ENCODE data around the gene IFNE. TPM values are rescaled to one million over a fixed set of nuclear protein-coding genes. Genes with fewer than 3 reads are reported as not detected.
A peak's percentile ranks its signal among the peaks of the same experiment; 100 is the strongest.

IFNE gene
- total and polyA plus RNA-seq, 8 donors = 0.73 to 2.9 (median 1.8) TPM; not detected in 5

- Histone ChIP-seq H3K4me3 (no peak overlapping the region), H3K27me3 (no peaks in the 10 kb centered on the region), H3K4me1 (peaks cover 0 to 28% (median 7%) of the 10 kb centered on the region in 4 donors), H3K9me3 (no peaks in the 10 kb centered on the region), H3K36me3 (no peaks in the 10 kb centered on the region), H3K27ac (no peak overlapping the region)
- no peak for DNase-seq
- intact Hi-C loops (cut with DNase I; ENCODE audit: low total_unique reads) = loop anchor here (10.0 kb wide), 1 partner anchor 90 kb away; no protein-coding TSS in a partner anchor
- TF ChIP-seq POLR2AphosphoS5 (IDR thresholded peaks at IDR 0.05) = no peak
- no peak for TF ChIP-seq POLR2A (IDR thresholded peaks at IDR 0.05)
- no peak for TF ChIP-seq EP300 (IDR thresholded peaks at IDR 0.05)
- no peak for TF ChIP-seq CTCF (IDR thresholded peaks at IDR 0.05)
Observed at GRCh38 chr9:21504894-21505293, 22.8 kb upstream of the IFNE start.

- TF ChIP-seq EP300 (IDR thresholded peaks at IDR 0.05) (no peak), POLR2AphosphoS5 (IDR thresholded peaks at IDR 0.05) (no peak), POLR2A (IDR thresholded peaks at IDR 0.05) (no peak), CTCF (IDR thresholded peaks at IDR 0.05) (no peak)
- Histone ChIP-seq H3K4me1 (peaks cover 0 to 28% (median 9%) of the 10 kb centered on the region in 4 donors), H3K4me3 (no peak overlapping the region), H3K27ac (no peak overlapping the region), H3K9me3 (no peaks in the 10 kb centered on the region), H3K27me3 (no peaks in the 10 kb centered on the region), H3K36me3 (no peaks in the 10 kb centered on the region)
- no peak for DNase-seq
- 72 to 89% (median 82%) methylated on average over 2 of the region's 2 CpGs for WGBS, 5 donors
- intact Hi-C loops (cut with DNase I; ENCODE audit: low total_unique reads) = loop anchor here (10.0 kb wide), 1 partner anchor 91 kb away; no protein-coding TSS in a partner anchor
Observed at GRCh38 chr9:21504113-21504512, 22.0 kb upstream of the IFNE start.

DNA sequence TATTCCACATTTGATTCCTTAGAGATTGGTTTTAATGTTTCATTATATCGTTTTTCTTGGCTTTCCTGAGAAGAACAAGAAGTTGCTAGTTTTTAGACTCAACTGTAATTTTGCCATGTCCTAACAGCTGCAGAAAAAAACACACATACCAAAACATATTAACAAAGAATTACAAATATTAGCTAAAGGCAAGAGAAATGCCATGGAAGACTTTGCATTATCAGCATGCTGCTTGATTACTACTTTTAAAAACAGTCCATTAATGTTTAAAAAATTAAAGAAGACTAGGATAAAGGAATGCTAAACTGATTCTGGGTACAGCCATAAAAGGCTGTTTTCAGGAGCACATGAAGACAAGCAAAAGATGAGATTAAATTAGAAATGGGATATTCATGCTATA is 20.5 kb upstream of the IFNE start:
- H3K27me3 ChIP-seq = no peaks in the 10 kb centered on the region
- peaks cover 0 to 24% (median 9%) of the 10 kb centered on the region in 4 donors for H3K4me1 ChIP-seq
- no peak overlapping the region for H3K27ac ChIP-seq
- no peaks in the 10 kb centered on the region for H3K36me3 ChIP-seq
- intact Hi-C loops (cut with DNase I; ENCODE audit: low total_unique reads) = loop anchor here (10.0 kb wide), 1 partner anchor 92 kb away; no protein-coding TSS in a partner anchor
- no peak for TF ChIP-seq CTCF (IDR thresholded peaks at IDR 0.05)
- TF ChIP-seq POLR2AphosphoS5 (IDR thresholded peaks at IDR 0.05) = no peak
- 49 to 61% (median 52%) methylated on average over 1 of the region's 1 CpG for WGBS, 5 donors
- no peak overlapping the region for H3K4me3 ChIP-seq
- no peaks in the 10 kb centered on the region for H3K9me3 ChIP-seq
- DNase-seq = no peak

DNA sequence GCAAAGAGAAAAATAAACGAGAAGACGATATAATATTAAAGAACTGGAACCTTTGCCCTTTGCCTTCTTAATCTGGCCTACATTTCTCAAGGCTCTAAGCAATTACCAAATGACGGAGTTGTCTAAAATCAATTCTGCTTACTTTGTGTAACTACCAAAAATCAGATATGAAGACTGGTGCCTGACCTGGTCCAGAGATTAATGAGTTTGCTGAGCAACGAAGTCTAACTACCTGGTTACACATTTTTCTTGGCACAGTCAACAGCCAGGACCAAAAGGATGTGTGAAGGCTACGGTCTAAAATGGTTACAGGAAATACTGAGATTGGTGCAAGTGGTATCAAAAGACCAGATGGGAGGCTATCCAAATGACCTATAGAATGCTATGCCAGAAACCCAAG is 17.8 kb upstream of the IFNE start:
- Histone ChIP-seq H3K4me1 (peaks cover 0 to 9% (median 0%) of the 10 kb centered on the region in 4 donors), H3K9me3 (no peaks in the 10 kb centered on the region), H3K36me3 (no peaks in the 10 kb centered on the region), H3K27ac (no peak overlapping the region), H3K27me3 (no peaks in the 10 kb centered on the region), H3K4me3 (no peak overlapping the region)
- DNase-seq = no peak
- intact Hi-C loops (cut with DNase I; ENCODE audit: low total_unique reads) = loop anchor here (10.0 kb wide), 1 partner anchor 95 kb away; no protein-coding TSS in a partner anchor
- WGBS, 5 donors = 26 to 39% (median 34%) methylated on average over 5 of the region's 5 CpGs
- TF ChIP-seq CTCF (IDR thresholded peaks at IDR 0.05) (no peak), POLR2AphosphoS5 (IDR thresholded peaks at IDR 0.05) (peak in 1 of 3 donors; percentile 34), EP300 (IDR thresholded peaks at IDR 0.05) (no peak)

Data from stomach (tissue), 9 donors.